AG09309 (cell line): ENCODE measurements around the gene AQR.

Source experiments
- DNase-seq: peaks from one replicate; pipeline ENCODE4 v3.0.0-alpha.2; 2010; ENCODE audit warnings: low read depth
- H3K4me3 ChIP-seq: 2 replicates; pipeline ENCODE4 v1.5.1; 2011; ENCODE audit warnings: mild to moderate bottlenecking, low read depth, low read length, moderate library complexity; ENCODE audit not compliant: control insufficient read depth
- TF ChIP-seq, protein P1 (sequence below): IDR thresholded peaks from 2 replicates; pipeline ENCODE4 v1.5.1; 2011; ENCODE audit warnings: mild to moderate bottlenecking, low read depth, low read length, inconsistent platforms; ENCODE audit not compliant: insufficient read depth, control insufficient read depth; ENCODE audit errors: missing control alignments

The AQR gene

DNA sequence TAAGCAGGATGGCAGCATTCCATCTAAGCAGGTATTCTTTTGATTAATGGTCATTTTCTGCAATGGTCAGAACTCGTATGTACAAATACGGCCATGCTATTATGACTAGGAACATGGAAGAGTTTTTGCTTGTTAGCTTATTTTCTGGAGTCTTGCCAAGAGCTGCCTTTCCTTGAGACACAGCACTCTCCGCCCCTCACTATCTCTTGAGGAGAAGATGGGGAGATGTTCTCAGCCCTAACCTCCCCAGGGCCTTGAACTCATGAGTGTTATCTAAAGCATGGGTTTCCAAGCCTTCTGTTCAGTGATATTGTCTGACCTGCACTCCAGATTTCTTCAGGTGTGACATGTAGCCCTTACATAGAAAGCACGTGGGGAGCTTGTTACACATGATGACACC lies 108.3 kb downstream of the AQR start:
- TF ChIP-seq, protein P1, sequence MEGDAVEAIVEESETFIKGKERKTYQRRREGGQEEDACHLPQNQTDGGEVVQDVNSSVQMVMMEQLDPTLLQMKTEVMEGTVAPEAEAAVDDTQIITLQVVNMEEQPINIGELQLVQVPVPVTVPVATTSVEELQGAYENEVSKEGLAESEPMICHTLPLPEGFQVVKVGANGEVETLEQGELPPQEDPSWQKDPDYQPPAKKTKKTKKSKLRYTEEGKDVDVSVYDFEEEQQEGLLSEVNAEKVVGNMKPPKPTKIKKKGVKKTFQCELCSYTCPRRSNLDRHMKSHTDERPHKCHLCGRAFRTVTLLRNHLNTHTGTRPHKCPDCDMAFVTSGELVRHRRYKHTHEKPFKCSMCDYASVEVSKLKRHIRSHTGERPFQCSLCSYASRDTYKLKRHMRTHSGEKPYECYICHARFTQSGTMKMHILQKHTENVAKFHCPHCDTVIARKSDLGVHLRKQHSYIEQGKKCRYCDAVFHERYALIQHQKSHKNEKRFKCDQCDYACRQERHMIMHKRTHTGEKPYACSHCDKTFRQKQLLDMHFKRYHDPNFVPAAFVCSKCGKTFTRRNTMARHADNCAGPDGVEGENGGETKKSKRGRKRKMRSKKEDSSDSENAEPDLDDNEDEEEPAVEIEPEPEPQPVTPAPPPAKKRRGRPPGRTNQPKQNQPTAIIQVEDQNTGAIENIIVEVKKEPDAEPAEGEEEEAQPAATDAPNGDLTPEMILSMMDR, result no peak
- H3K4me3 ChIP-seq, result no peak overlapping the region
- DNase-seq, result no peak

DNA sequence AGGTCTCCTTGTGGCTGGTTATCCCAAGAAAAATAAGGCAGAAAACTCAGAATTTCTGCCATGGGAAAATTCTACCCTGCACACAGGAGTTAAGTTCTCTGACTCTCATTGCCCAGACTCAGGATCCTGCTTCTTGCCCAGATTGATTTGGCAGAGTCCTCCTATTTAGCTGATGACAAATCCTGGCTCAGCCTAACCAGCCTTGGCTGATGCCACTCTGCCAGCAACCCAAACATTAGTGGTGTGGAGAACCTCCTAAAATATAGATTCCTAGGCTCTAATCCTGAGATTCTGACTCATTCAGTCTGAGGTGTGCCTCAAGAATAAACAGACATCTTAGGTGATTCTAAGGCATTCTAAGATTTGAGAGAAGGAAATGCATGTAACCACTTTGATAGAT lies 113.6 kb downstream of the AQR start:
- H3K4me3 ChIP-seq, result no peak overlapping the region
- TF ChIP-seq, protein P1, result no peak
- no peak for DNase-seq

DNA sequence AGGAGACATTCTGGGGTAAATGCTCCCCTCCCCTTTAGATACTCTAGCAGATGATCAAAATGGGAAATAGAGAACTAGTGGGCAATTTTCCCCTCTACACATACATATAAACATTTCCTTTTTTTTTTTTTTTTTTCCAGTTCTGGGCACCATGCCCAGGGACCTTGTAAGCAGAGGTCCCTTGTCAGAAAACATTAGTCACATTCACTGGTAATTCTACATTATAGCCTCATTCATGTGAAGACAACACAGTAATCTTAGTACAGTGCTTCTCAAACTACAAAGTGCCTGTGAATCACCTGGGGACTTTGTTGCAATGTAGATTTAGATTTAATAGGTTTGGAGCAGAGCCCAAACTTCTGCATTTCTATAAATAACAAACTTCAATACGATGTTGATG lies 114.1 kb downstream of the AQR start:
- peak; percentile 34 for DNase-seq
- TF ChIP-seq, protein P1, result no peak
- no peak overlapping the region for H3K4me3 ChIP-seq

DNA sequence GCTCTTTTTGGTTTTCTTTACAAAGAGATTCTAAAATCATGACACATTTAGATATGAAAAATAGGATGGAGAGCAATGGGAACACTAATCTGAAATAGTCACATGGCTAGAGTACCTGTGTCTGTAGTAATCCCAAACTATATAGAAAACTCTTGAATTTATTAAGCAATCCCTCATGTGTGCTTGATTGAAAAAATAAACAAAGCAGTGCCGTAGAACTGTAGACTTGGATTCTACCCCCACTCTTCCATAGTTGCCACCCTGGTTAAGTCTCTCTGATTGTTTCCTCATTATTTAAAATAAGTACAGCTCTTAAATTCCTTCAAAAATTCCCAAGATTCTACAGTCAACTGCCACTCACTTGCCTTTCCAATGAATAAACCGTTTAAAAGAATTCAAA lies 115.3 kb downstream of the AQR start:
- TF ChIP-seq, protein P1, result no peak
- no peak for DNase-seq
- H3K4me3 ChIP-seq, result no peak overlapping the region

DNA sequence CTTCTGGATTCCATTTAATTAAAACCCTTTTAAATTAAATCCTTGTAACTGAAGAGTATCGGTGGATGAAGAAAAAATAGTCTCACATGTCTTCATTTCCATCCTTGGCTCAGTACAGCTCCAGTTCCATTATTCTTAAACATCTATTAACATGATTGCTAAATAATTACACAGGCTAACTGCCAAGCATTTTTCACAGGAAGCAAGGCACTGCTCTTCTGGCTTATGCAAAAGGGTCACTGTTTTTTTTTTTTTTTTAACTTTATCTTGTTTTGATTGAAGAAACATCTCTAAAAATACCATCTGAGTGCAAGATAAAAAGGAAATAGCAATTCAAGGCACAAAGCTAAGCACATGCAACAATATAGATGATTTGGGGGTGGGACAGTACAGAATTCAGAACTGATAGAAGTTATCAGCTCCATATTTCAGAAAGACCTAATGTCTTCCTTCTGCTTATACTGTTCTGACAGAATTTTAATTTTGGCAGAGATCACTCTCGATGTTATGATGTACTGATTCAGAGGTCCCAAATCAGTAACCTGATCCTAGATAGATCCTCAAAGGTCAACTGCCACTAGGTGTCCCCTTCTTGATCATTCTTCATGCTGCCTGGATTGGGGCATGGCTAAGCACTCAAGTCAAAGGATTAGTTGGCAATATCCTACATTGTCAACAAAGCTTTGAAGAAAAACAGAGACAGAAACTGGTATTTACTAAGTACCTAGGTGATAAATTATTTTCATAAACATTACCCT lies 116.4 kb downstream of the AQR start:
- H3K4me3 ChIP-seq, result no peak overlapping the region
- TF ChIP-seq, protein P1, result no peak
- DNase-seq, result no peak

DNA sequence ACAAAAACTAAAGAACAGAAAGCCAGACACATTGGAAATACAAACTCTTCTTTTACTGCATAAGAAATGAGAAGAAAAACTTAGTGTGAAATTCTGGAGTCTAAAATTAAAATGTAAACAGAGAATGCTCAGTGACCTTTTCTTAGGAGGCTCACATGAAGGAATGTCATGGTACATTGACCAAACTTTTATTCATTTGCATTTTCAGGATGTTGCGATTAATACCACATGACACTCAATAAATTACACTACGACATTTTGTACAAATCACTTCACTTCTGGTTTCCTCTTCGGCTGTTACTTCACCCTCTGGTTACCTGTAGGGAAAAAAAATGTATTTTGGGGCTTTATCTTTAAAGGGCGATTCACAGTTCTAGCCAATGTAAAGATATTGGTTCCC lies 117.8 kb downstream of the AQR start:
- TF ChIP-seq, protein P1, result no peak
- H3K4me3 ChIP-seq, result no peak overlapping the region
- DNase-seq, result no peak
